Stimulated activated CD4-positive, alpha-beta T cell treated with anti-CD3 and anti-CD28 coated beads, Interleukin-1b, Interleukin-23, amount 100 ng/mL, for 4 hours (primary cell): ENCODE data around the gene MARVELD1.
"Not testable (repeated sequence)": the region's sequence is repeated elsewhere in the genome, so short reads cannot be mapped to it uniquely, and the experiment has no call there.

Experiments used
- DNase-seq, 2 donors: peaks; one replicate each; pipeline ENCODE4 v3.0.0-alpha.2; 2020; ENCODE audit warnings: low read depth in 2 of 2

MARVELD1 gene

GRCh38 chr10:97690133-97690532 is 23.4 kb upstream of the MARVELD1 start:
- DNase-seq, result no peak

GRCh38 chr10:97698072-97698655 is 15.4 kb upstream of the MARVELD1 start:
- DNase-seq, result not testable (repeated sequence)

DNA sequence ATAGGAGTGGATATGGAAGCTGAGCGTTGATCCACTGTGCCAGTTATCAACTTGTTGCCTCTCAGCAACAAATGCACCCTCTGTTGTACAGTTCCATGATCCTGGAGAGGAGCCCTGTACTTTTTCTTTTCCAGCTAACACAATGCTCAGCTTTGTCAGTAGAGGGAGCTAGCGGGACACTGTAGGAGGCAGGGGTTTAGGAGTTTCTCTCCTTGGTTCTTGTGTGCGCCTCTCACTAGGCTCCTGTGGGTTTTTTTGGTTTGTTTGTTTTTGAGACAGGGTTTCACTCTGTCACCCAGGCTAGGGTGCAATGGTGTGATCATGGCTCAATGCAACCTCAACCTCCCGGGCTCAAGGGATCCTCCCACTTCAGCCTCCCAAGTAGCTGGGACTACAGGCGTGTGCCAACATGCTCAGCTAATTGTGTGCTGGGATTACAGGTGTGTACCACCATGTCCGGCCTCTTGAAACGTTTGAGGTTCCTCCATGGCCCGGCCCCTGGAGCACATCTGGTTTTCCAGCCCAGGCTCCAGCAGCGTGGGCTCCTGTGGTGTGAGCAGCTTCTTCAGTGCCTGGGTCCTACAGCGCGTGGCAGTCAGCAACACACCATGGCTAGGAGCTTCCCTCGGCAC is 12.0 kb upstream of the MARVELD1 start:
- DNase-seq, result peak in 1 of 2 donors; percentile 35

DNA sequence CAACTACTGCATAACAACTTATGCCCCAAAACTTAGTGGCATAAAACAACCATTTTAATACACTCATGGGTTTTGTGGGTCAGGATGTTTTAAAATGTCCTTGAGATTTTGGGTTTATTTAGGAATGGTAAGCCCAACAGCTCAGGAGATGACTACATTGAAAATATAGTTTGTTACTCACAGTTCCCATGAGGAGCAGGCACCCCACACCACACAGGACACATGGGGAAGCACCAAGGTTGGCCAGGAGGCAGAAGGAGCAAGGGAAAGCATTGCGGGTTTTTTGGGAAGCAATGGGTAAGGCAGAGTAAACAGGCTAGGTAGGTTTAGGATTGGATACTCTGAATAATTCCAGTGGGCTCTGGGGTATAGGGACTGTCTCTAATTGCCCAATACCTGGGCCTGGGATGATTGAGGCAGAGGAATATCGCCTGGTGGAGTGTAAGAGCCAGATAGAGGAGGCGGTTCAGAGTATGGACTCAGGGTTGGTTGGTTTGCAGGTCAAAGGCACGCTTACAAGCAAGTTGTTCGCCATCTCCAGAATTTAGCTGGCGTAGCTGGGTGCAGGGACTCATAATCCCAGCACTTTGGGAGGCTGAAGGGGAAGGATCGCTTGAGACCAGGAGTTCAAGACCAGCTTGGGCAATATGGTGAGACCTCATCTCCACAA is 10.0 kb upstream of the MARVELD1 start:
- DNase-seq, result no peak

GRCh38 chr10:97704341-97704740 is 9.2 kb upstream of the MARVELD1 start:
- no peak for DNase-seq

GRCh38 chr10:97705006-97705670 is 8.4 kb upstream of the MARVELD1 start:
- no peak for DNase-seq

DNA sequence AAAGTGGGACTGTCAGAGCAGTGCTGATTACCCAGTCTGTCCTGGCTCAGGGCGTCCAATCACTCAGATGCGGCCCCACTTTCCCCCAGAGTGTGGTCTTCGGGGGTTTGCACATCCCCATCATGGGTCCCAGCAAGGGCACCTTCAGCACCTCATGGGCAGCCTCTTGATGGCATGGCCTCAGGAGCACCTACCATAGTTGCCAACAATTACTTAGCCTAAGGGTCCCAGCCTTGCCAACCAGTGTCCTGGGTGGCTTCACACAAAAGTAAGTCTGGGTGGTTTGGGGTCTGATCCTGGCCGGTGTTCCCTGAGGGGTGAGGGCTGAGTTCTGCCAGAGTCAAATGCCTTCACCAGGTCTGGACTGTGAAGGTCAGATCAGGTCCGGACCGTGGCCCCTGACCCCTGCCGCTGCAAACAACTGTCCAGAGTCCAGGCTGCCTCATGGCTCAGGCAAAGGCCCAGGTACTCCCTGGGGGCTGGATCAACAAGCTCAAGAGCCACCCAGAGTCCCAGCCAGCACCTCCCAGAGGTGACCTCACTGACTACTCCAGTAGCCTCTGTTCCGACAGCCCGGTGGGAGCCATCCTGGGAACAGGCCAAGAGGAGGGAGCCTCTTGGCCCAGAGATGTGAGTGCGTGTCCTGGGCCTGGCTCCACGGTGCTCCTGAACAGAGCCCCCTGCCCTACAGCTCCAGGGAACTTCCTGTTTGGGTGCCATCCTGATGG is 6.2 kb upstream of the MARVELD1 start:
- no peak for DNase-seq

GRCh38 chr10:97708167-97708566 is 5.4 kb upstream of the MARVELD1 start:
- no peak for DNase-seq

GRCh38 chr10:97708976-97709946 is 4.3 kb upstream of the MARVELD1 start:
- DNase-seq, result no peak

- DNase-seq, result no peak
Measured at GRCh38 chr10:97711640-97712572, 1.6 kb upstream of the MARVELD1 start.

GRCh38 chr10:97713826-97714400 is 383 bp downstream of the MARVELD1 start:
- peak; percentile 38 for DNase-seq

DNA sequence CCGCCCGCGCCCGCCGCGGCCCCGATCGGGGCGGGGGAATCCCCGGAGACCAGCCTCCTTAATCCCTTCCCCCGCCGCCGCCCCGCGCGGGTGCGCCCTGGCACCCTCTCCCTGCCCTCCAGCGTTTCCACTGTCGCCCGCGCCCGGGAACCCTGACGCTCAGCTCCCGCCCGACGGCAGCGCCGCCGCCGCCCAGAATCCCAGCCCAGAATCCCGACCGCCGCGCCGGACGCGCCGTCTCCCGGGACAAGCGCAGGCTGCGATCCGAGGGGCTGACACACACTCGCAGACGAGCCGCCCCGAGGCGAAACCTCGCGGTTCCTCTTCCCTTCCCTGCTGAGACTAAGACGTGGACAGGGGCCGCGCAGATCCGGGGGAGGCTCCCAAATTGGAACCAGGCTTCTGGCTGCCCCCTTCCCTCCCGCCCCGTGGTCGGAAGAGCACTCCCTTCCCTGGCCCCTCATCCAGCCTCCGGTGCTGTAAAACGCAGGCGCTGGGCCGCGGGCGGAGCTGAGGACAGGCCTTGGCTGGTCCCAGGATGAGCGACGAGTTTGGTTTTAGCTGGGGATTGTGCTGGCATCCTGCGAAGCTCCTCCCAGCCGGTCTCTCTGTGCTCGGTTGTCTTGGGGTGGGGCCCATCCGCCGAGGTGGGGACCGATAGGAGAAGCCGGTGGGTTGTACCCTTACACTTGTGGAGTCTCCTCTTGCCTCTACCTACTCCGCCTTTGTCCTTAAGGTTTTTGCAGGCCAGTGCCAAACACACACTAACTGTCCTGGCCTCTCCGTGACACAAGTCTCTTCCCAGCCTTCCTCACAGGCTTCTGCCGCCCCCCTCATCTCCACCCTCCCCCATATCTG is 1.1 kb downstream of the MARVELD1 start:
- DNase-seq, result peak in 1 of 2 donors; percentile 19

- DNase-seq, result no peak
Measured at GRCh38 chr10:97715259-97715874, 1.8 kb downstream of the MARVELD1 start.

- no peak for DNase-seq
Measured at GRCh38 chr10:97717627-97718026, 4.1 kb downstream of the MARVELD1 start.

- DNase-seq, result no peak
Measured at GRCh38 chr10:97718178-97718577, 4.6 kb downstream of the MARVELD1 start.

DNA sequence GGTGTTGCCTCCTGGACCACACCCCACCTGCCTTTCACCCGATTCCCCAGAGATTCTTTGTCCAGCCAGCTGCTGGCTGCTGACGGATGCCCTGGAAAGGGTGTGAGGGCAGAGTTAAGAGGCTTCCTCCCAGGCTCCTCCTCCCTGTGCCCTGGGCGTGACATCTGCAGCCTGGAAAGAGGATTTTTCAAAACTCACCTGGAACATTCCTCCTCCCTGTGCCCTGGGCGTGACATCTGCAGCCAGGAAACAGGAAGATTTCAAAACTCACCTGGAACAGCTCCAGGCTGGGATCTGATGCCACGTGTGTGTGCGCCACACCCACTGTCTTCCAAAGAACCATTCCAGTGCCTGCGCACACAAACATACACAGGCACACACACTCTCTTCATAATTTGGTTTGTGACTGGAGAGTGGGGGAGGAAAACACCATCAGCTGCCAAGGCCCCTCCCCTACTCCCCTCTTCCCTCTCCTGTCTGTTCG is 5.2 kb downstream of the MARVELD1 start:
- DNase-seq, result no peak

DNA sequence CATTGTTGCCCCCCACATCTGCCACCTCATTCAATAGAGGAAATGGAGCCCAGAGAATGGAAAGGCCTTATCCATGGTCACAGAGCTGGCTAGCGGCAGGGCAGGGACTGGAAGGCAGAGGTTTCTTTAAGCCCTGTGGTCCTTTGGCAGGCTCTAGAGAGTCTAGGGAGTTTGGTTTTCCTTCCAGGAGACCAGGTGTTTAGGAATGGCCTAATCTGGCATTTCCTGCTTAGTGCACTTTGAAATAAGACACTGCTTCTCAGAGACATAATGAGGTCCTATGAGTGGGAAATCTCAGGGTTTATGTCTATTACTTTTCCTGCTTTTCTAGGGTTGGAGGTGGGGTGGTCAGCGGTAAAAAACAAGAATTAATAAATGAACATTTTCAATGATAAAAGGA is 6.1 kb downstream of the MARVELD1 start:
- no peak for DNase-seq
